Upper lobe of right lung (tissue), 1 donor: ENCODE data around the gene FRMD3. TPM values are rescaled to one million over a fixed set of nuclear protein-coding genes. Genes with fewer than 3 reads are reported as not detected.

Source experiments
- ATAC-seq: fragments of 200-7000 bp; cut with Tn5 transposase; one replicate; pipeline ENCODE4 v1.9.1; 2020; ENCODE audit warnings: mild to moderate bottlenecking, moderate library complexity
- DNase-seq: peaks from one replicate; pipeline ENCODE4 v3.0.0-alpha.2; 2020
- H3K27ac ChIP-seq: fragments of 200-600 bp; one replicate; pipeline ENCODE4 v1.8.0; 2022
- H3K27me3 ChIP-seq: fragments of 200-600 bp; one replicate; pipeline ENCODE4 v1.8.0; 2022; ENCODE audit warnings: mild to moderate bottlenecking
- H3K36me3 ChIP-seq: fragments of 200-600 bp; one replicate; pipeline ENCODE4 v1.8.0; 2022
- H3K4me1 ChIP-seq: fragments of 200-600 bp; one replicate; pipeline ENCODE4 v1.8.0; 2022
- H3K4me3 ChIP-seq: fragments of 200-600 bp; one replicate; pipeline ENCODE4 v1.8.0; 2022; ENCODE audit warnings: mild to moderate bottlenecking
- H3K9me3 ChIP-seq: fragments of 200-600 bp; one replicate; pipeline ENCODE4 v1.8.0; 2022
- CTCF ChIP-seq: fragments of 200-600 bp; IDR thresholded peaks from one replicate; pipeline ENCODE4 v1.8.0; 2022; ENCODE audit warnings: antibody characterized with exemption
- intact Hi-C: fragments of 100-400 bp; cut with DNase I; formaldehyde crosslinking; loops from one replicate; pipeline ENCODE4 v1.11.0; 2022
- total RNA-seq: library from RNA; stranded (reverse); fragmentation: NEBNext Ultra II Directional; extraction: Animal tissue kit (Norgen Biotek cat#: 25700); gene quantifications from one replicate; pipeline ENCODE4 v1.2.1, GENCODE V29; 2021
- donor health status: DM: no; HTN: yes; CAD: no; lungs with severe emphysema.

FRMD3 gene
- total RNA-seq, 1 donor from 2014 or later = 10.8 TPM

- Histone ChIP-seq H3K4me3 (no peak overlapping the region), H3K9me3 (no peaks in the 10 kb centered on the region), H3K4me1 (peaks cover 5% of the 10 kb centered on the region), H3K27ac (no peak overlapping the region), H3K27me3 (no peaks in the 10 kb centered on the region), H3K36me3 (no peaks in the 10 kb centered on the region)
- intact Hi-C loops = no loop called here
- DNase-seq = no peak
- TF ChIP-seq CTCF = no peak
- no peak for ATAC-seq
These were observed 271.9 kb downstream of the FRMD3 start for GRCh38 chr9:83266331-83266665.

GRCh38 chr9:83264315-83264714 lies 273.9 kb downstream of the FRMD3 start:
- Histone ChIP-seq H3K4me1 (peaks cover 5% of the 10 kb centered on the region), H3K27me3 (no peaks in the 10 kb centered on the region), H3K9me3 (no peaks in the 10 kb centered on the region), H3K36me3 (no peaks in the 10 kb centered on the region), H3K4me3 (no peak overlapping the region), H3K27ac (no peak overlapping the region)
- intact Hi-C loops = no loop called here
- TF ChIP-seq CTCF = no peak
- ATAC-seq (no peak), DNase-seq (no peak)

- H3K4me1 ChIP-seq = no peaks in the 10 kb centered on the region
- no peak overlapping the region for H3K4me3 ChIP-seq
- H3K27ac ChIP-seq = no peak overlapping the region
- TF ChIP-seq CTCF = no peak
- H3K27me3 ChIP-seq = no peaks in the 10 kb centered on the region
- intact Hi-C loops = no loop called here
- DNase-seq (no peak), ATAC-seq (no peak)
- no peaks in the 10 kb centered on the region for H3K36me3 ChIP-seq
- H3K9me3 ChIP-seq = no peaks in the 10 kb centered on the region
These were observed 278.6 kb downstream of the FRMD3 start for GRCh38 chr9:83259558-83259957.

GRCh38 chr9:83257937-83258891 lies 280.0 kb downstream of the FRMD3 start:
- Histone ChIP-seq H3K36me3 (no peaks in the 10 kb centered on the region), H3K9me3 (no peaks in the 10 kb centered on the region), H3K4me1 (no peaks in the 10 kb centered on the region), H3K27me3 (no peaks in the 10 kb centered on the region), H3K4me3 (no peak overlapping the region), H3K27ac (no peak overlapping the region)
- no peak for TF ChIP-seq CTCF
- no peak for DNase-seq
- no peak for ATAC-seq
- intact Hi-C loops = no loop called here

- no peak for TF ChIP-seq CTCF
- H3K27me3 ChIP-seq = no peaks in the 10 kb centered on the region
- ATAC-seq = no peak
- H3K9me3 ChIP-seq = no peaks in the 10 kb centered on the region
- intact Hi-C loops = no loop called here
- H3K36me3 ChIP-seq = no peaks in the 10 kb centered on the region
- no peak overlapping the region for H3K27ac ChIP-seq
- DNase-seq = no peak
- no peak overlapping the region for H3K4me3 ChIP-seq
- no peaks in the 10 kb centered on the region for H3K4me1 ChIP-seq
These were observed 290.5 kb downstream of the FRMD3 start for GRCh38 chr9:83247732-83248131.
